Measurements from ENCODE around the gene TFAP2C. TPM values are rescaled to one million over a fixed set of nuclear protein-coding genes. Genes with fewer than 3 reads are reported as not detected.

Gene TFAP2C
- total RNA-seq = 1 to 10 TPM; 1.7 to 10.0 TPM

DNA sequence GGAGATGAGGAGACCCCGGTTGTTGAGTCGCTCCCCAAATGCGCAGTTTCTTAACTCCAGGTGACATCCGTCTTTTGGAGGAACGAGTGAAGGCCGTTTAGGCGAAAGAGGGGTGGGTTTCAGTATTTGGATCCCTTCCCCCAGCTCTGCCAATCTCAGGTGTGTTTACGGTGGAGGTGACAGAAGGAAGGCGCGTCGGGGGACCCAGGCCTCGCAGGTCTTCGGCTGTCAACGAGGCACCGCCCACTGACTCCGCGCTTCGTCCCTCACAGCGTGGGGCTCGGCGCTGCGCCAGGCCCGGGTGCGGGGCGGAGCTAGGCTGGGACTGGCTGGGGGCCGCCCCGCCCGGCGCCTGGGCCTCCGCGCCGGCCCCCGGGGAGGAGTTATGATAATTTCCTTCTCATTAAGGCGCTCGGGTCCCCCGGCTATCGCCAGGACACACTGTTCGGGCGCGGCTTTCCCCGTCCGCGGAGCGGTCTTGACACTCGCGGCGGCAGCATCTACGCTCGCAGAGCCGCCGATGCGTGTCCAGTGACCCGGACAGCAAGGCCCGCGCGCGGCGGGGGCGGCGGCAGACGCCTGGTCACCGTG is at the start of gene TFAP2C:
TSS of gene TFAP2C (plus strand) at position 434 of the 591 bp plus-strand sequence. CDS start 239 bp downstream, outside the sequence.

Small RNAs within 50 kb of the gene (small RNA-seq; reads per million reads assigned to genes)
- 0 reads per million in 2 donors for gene RN7SL170P
- 0 reads per million in 2 donors for gene RNU6-1146P

Other genes starting within 250 kb of the TFAP2C start
- 10 to 100 TPM; 39.2 to 93.9 TPM for gene AURKA, start 237.1 kb upstream of the TFAP2C start, total RNA-seq
- 10 to 100 TPM; 47.5 to 69.3 TPM for gene CSTF1, start 236.7 kb upstream of the TFAP2C start, total RNA-seq
- under 1 TPM in 1 of 2 donors, not detected in 1; under 0.01 TPM for gene CASS4, start 217.0 kb upstream of the TFAP2C start, total RNA-seq
- gene RTF2, start 160.7 kb upstream of the TFAP2C start, total RNA-seq = 10 to 100 TPM; 50.6 to 66.9 TPM
- gene FAM209A, start 104.6 kb upstream of the TFAP2C start, total RNA-seq = not detected
- gene FAM209B, start 96.1 kb upstream of the TFAP2C start, total RNA-seq = not detected